ENCODE measurements around the gene ACBD7.

ACBD7 gene

DNA sequence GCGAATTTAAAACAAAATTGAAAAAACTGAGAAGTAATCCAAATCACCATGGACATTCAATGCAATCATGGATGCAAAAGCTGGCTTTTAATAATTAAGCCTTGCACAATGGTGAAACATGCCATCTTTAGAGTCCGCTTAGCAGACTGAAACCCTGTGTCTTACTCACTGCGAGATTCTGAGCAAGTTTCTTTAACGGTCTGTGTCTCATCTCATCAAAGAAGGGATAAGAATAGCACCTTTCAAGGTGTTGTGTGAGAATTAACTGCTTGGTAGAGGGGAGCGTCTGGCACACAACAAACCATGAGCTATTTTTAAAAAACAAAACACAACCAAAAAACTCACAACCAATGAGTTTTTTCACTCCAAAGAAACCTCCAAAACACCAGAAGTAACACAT, 21.4 kb downstream of the ACBD7 start:
- POLR2A ChIA-PET = interaction anchor here (0.6 kb wide), 1 partner anchor 102 kb away, joined by 4 read pairs; no protein-coding TSS in a partner anchor
- Histone ChIP-seq H3K4me1 (ENCODE audit: control insufficient read depth, insufficient read depth, low read length) (no peaks in the 10 kb centered on the region), H3K4me3 (ENCODE audit: low read depth, low read length) (no peak overlapping the region), H3K9me3 (ENCODE audit: control insufficient read depth, insufficient read depth, low read depth, low read length) (no peaks in the 10 kb centered on the region), H3K27ac (ENCODE audit: extremely low read depth, low read depth, low read length) (no peak overlapping the region), H3K36me3 (ENCODE audit: control insufficient read depth in 2 of 2, insufficient read depth in 1 of 2, low read length in 2 of 2) (no peaks in the 10 kb centered on the region)
- CTCF ChIA-PET = no interaction called here
- TF ChIP-seq PRDM10 (tag by site-specific recombination; IDR thresholded peaks at IDR 0.05) = no peak
- TF ChIP-seq GFI1B (tag by site-specific recombination; IDR thresholded peaks at IDR 0.05) = no peak
- no peak for TF ChIP-seq ZNF555 (tag by site-specific recombination; conservative IDR thresholded peaks at IDR 0.05)

GRCh38 chr10:15060638-15061037, 27.9 kb downstream of the ACBD7 start:
- TF ChIP-seq ZNF24 (tag by site-specific recombination; IDR thresholded peaks at IDR 0.05) (no peak), ZSCAN30 (tag by site-specific recombination; IDR thresholded peaks at IDR 0.05) (no peak), ZNF830 (tag by site-specific recombination; IDR thresholded peaks at IDR 0.05; ENCODE audit: low read depth) (no peak), ZNF529 (tag by site-specific recombination; IDR thresholded peaks at IDR 0.05; ENCODE audit: insufficient replicate concordance) (no peak), ZNF76 (tag by site-specific recombination; IDR thresholded peaks at IDR 0.05; ENCODE audit: borderline replicate concordance, low read depth) (no peak), ZNF26 (tag by site-specific recombination; IDR thresholded peaks at IDR 0.05) (peak; percentile 94), ZNF292 (tag by site-specific recombination; IDR thresholded peaks at IDR 0.05; ENCODE audit: borderline replicate concordance, low read depth) (no peak), SETDB1 (IDR thresholded peaks at IDR 0.05; ENCODE audit: insufficient read length, low read length) (peak; percentile 32), ZNF391 (tag by site-specific recombination; IDR thresholded peaks at IDR 0.05; ENCODE audit: borderline replicate concordance, low read depth) (no peak), ZNF747 (tag by site-specific recombination; IDR thresholded peaks at IDR 0.05) (no peak), ZNF423 (tag by site-specific recombination; IDR thresholded peaks at IDR 0.05) (no peak), ZNF184 (tag by site-specific recombination; IDR thresholded peaks at IDR 0.05) (no peak)
- TF ChIP-seq, protein P1, sequence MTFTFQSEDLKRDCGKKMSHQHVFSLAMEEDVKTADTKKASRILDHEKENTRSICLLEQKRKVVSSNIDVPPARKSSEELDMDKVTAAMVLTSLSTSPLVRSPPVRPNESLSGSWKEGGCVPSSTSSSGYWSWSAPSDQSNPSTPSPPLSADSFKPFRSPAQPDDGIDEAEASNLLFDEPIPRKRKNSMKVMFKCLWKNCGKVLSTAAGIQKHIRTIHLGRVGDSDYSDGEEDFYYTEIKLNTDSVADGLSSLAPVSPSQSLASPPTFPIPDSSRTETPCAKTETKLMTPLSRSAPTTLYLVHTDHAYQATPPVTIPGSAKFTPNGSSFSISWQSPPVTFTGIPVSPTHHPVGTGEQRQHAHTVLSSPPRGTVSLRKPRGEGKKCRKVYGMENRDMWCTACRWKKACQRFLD (tag by site-specific recombination; IDR thresholded peaks at IDR 0.05) = no peak
- TF ChIP-seq, protein P2, sequence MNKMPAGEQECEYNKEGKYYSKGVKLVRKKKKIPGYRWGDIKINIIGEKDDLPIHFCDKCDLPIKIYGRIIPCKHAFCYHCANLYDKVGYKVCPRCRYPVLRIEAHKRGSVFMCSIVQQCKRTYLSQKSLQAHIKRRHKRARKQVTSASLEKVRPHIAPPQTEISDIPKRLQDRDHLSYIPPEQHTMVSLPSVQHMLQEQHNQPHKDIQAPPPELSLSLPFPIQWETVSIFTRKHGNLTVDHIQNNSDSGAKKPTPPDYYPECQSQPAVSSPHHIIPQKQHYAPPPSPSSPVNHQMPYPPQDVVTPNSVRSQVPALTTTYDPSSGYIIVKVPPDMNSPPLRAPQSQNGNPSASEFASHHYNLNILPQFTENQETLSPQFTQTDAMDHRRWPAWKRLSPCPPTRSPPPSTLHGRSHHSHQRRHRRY (tag by site-specific recombination; IDR thresholded peaks at IDR 0.05) = no peak
- CTCF ChIA-PET = no interaction called here
- H3K9me3 ChIP-seq (ENCODE audit: control insufficient read depth, insufficient read depth, low read depth, low read length) = no peaks in the 10 kb centered on the region

More at GRCh38 chr10:15060638-15061037, 27.9 kb downstream of the ACBD7 start:
- H3K4me3 ChIP-seq (ENCODE audit: low read depth, low read length) = no peak overlapping the region
- POLR2A ChIA-PET = no interaction called here
- no peaks in the 10 kb centered on the region for H3K4me1 ChIP-seq (ENCODE audit: control insufficient read depth, insufficient read depth, low read length)
- no peak overlapping the region for H3K27ac ChIP-seq (ENCODE audit: extremely low read depth, low read depth, low read length)
- no peaks in the 10 kb centered on the region for H3K36me3 ChIP-seq (ENCODE audit: control insufficient read depth in 2 of 2, insufficient read depth in 1 of 2, low read length in 2 of 2)
